Stimulated activated naive CD8-positive, alpha-beta T cell treated with anti-CD3 and anti-CD28 coated beads, Interleukin-15, Interleukin-2, amounts not matched to agents 100 U/mL and 50 U/mL, for 24 hours (primary cell): Measurements from ENCODE around the gene CDKAL1.
"Not testable (repeated sequence)": the region's sequence is repeated elsewhere in the genome, so short reads cannot be mapped to it uniquely, and the experiment has no call there.

ENCODE experiments used
- ATAC-seq: fragments of 150-1000 bp; cut with Tn5 transposase; one replicate; pipeline ENCODE4 v1.10.0; 2021
- DNase-seq: peaks from one replicate; pipeline ENCODE4 v3.0.0; 2021

The CDKAL1 gene

GRCh38 chr6:21073318-21073839 lies 539.1 kb downstream of the CDKAL1 start:
- DNase-seq (no peak), ATAC-seq (no peak)

- no peak for ATAC-seq
Observed at GRCh38 chr6:21074484-21074883, 540.2 kb downstream of the CDKAL1 start.

DNA sequence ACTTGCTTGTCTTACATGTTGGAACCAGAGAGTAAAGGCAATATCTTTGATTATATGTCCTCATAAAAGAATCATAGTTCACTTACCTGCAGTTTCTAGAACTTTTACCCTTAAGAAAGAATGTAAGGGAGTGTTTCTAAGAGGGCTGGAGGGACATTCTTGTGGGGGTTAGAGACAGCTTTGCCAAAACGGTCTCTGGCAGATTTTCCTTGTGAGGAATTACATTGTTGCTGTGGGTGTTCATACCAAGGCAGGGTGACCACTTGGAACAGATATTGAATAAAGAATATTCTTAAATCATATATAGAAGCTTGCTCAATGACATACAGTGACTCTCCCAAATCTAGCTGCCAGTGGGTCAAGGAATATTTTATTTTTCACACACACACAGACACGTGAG lies 541.7 kb downstream of the CDKAL1 start:
- no peak for ATAC-seq

More at GRCh38 chr6:21074484-21074883, 540.2 kb downstream of the CDKAL1 start:
- DNase-seq = no peak

DNA sequence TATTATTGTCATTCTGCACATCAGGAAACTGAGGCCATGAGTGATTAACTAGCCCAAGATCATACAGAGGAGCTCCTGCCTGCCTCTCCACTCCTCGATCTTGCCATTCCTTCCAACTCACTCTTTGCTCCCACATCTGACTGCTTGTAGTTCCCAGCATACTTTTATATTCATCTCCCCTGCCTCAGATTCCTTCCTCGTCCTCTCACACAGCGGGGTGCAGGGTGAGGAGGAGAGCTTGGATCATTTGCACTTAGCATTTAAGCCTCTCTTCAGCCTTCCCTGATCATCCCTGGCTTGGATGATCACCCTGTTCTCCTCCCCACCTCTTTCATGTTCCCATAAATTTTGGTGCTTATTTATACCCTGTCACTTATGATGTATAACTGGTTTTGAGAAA lies 544.2 kb downstream of the CDKAL1 start:
- ATAC-seq (no peak), DNase-seq (no peak)

More for the DNA sequence above, 541.7 kb downstream of the CDKAL1 start:
- DNase-seq = no peak

DNA sequence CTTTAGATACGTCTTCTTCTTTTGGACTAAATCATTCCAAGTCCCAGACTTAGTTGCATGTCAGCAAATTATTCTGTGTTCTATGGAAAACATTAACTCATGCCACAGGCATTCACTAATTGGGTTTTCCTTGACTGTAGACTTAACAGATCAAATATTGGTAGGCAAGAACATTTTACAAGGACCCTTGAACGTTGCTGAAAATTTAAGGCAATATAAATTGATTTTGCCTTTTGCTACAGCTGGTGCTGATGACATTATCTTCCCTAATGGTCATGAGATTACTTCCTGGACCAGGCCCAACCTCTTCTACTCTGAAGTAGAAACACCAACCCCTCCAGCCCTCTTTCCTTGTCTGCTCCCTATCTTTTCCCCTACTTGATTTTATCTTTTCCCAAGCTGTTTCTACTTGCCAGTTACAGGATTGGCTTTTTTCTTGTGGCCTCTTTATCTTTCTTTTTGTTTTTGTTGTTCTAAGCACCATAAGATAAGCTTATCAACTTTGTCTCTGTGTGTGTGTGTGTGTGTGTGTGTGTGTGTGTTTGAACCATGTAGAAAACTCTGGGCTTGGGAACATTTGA lies 545.3 kb downstream of the CDKAL1 start:
- DNase-seq (no peak), ATAC-seq (no peak)

DNA sequence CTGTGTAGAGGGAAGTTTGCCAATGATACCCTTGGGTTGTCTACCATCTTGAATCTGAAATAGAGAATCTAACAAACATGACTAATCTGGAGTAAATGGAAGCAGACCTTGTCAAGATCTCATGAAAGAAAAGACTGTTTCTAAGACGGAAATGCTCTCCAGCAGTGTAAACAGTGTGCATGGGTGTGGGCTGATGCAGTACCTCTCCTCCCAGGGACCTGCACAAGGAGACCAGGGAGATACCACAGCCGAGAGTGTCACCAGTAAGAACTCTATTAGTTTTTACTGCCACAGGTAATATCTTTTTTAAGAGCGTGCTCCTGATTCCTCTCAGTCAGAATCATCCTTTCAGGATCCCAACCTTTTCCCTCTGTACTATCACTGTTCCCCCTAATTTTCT lies 546.0 kb downstream of the CDKAL1 start:
- no peak for DNase-seq
- ATAC-seq = no peak

GRCh38 chr6:21082091-21082490 lies 547.8 kb downstream of the CDKAL1 start:
- no peak for ATAC-seq
- DNase-seq = no peak

GRCh38 chr6:21083708-21084107 lies 549.5 kb downstream of the CDKAL1 start:
- DNase-seq = no peak
- ATAC-seq = no peak

GRCh38 chr6:21084656-21085055 lies 550.4 kb downstream of the CDKAL1 start:
- no peak for ATAC-seq
- no peak for DNase-seq

GRCh38 chr6:21085211-21085610 lies 551.0 kb downstream of the CDKAL1 start:
- DNase-seq (no peak), ATAC-seq (no peak)

GRCh38 chr6:21085643-21086042 lies 551.4 kb downstream of the CDKAL1 start:
- ATAC-seq (no peak), DNase-seq (no peak)

DNA sequence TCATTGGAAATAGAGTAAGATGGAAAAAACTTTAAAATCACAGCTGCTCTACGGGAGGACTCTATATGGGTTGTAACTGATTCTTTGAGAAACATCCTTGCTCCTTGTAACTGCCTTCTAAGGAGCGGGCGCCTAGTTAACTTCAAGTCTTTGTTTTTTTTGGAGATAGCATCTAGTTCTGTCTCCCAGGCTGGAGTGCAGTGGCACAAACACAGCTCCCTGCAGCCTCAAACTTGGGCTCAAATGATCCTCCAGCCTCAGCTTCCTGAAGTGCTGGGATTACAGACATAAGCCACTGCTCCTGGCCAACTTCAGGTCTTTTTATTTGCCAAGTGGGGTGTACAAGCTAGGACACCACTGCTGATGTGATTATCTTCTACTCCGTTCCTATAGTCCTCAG lies 552.9 kb downstream of the CDKAL1 start:
- DNase-seq (no peak), ATAC-seq (no peak)

- DNase-seq = no peak
- no peak for ATAC-seq
Observed at GRCh38 chr6:21091411-21091810, 557.2 kb downstream of the CDKAL1 start.

DNA sequence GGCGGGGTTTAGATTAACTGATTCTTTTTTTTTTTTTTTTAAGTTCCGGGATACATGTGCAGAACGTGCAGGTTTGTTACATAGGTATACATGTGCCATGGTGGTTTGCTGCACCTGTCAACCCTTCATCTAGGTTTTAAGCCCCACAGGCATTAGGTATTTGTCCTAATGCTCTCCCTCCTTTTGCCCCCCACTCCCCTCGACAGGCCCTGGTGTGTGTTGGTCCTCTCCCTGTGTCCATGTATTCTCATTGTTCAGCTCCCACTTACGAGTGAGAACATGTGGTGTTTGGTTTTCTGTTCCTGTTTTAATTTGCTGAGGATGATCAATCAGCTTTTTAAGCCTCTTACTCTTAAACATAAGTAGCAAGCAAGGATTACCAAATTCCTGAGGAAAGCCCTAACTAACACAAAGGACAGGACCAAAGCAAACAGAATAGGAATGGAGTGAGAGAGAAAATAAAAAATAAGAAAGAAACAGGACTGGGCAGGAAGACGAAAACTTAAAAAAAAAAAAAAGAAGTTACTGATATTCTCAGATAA lies 558.0 kb downstream of the CDKAL1 start:
- not testable (repeated sequence) for DNase-seq, ATAC-seq

DNA sequence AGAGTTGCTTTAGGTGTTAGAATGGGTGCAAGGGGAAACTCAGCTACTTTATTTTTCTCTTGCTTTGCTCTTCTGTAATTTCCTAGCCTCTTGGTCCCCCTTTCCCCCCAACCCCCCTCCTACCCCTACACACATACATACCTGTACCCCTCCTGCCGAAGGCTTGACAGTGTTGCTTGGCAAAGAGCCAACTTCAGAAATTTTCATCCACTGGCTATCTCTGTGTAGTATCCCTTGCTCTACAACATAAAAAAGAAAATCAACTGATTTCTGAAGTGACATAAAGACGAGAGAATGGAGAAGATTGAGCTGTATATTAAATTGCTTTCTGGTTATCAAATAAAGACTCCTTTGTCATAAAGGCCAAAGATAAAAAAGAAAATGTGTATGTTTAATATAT lies 561.2 kb downstream of the CDKAL1 start:
- DNase-seq (no peak), ATAC-seq (no peak)

GRCh38 chr6:21098134-21098533 lies 563.9 kb downstream of the CDKAL1 start:
- DNase-seq (no peak), ATAC-seq (no peak)

GRCh38 chr6:21098744-21099143 lies 564.5 kb downstream of the CDKAL1 start:
- no peak for ATAC-seq
- no peak for DNase-seq

DNA sequence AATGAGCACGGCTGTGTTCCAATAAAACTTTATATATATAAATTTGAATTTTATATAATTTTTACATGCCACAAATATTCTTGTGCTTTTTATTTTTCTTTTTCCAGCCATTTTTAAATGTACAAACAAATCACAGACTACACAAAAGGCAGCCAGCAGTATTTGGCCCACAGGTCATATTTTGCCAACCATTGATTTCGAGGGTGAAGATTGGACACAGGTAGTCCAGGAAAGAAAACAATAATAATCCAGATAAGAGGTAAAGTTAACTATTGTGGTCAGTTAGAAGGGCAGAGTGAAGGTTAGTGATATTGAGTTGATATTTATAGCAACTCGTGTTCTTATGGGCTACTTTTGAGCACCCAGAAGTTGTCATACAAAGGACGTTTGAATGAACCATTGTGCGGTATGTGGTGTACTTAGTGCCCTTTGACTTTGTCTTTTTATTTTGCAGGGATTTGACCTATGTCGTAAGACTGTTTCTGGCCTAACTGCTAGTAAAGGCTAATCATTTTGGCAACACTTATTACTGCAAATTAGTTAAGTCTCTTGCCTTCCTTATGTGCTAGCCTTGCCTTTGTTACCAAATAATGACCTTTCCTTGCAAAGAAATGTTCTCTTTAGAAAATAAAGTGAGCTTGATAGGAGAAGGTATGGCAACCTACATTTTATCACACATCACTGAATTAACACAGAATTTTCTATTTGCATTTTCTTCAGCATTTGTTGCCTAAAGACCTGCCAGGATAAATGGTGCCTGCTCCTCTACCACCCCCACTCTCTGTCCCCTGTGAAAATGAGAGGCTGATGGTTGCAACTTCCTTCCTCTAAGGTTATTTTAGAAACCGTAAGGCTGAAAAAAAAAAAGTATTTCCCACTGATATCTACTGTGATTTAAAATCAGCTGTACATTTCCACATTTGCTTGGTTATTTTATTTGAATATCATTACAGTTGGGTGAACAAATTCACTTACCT lies 565.4 kb downstream of the CDKAL1 start:
- DNase-seq (no peak), ATAC-seq (no peak)

DNA sequence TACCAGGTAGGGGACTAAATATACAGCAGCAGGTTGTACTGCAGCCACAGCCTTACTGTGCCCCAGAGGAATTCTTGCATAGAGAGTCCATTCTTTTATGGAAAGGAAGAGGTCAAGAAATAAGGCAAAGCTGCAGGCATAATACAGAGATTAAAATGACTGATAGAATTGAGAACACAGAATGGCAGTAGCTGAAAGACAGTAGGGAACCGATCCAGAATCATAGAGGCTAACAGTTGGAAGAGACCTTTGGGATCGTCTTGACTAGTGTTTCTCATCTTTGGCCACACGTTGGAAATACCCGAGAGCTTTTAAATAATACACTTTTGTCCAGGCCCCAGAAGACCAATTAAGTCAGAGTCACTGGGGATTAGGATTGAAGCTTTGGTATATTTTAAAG lies 566.7 kb downstream of the CDKAL1 start:
- ATAC-seq = no peak
- no peak for DNase-seq

DNA sequence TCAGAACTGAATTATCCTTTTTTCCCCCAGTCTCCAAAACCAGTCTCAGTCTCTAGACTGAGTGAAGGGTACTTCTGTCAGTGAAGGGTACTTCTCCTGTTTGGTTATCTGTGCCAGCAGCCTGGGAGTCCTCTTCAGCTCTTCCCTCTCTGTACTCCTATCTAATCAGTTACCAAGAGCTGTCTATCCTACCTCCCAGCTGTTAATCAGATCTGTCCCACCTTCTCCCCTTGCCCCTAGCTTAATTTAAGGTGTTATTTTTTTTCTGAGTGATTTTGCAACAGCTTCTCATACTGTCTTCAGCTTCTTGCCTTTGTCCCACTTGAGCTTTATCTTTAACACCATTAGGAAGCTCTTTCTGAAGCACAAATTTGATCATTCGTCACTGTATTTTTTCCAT lies 567.4 kb downstream of the CDKAL1 start:
- ATAC-seq (no peak), DNase-seq (no peak)

DNA sequence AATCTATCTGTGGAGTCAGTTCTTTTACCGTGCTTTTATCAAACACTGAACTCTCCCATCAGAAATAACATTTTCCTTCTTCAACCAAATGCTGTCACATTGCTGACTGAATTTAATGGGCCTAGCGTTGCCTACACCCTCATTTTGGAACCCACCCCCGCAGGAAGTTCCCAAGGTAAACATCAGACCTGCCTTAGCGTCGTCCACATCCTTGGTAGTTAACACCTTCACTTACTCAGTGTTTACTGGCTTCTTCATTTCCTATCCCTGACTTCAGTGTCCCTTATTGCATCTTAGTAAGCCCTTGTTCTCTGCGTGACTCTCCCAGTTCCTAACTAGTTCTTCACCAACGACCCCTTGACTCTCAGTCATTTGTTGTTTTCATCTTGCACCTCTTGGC lies 567.9 kb downstream of the CDKAL1 start:
- DNase-seq = no peak
- no peak for ATAC-seq

- no peak for DNase-seq
- ATAC-seq = no peak
Observed at GRCh38 chr6:21102624-21103023, 568.4 kb downstream of the CDKAL1 start.

GRCh38 chr6:21103626-21104224 lies 569.5 kb downstream of the CDKAL1 start:
- DNase-seq = no peak
- ATAC-seq = no peak
